SK-N-SH (cell line): ENCODE measurements around the gene CD300E. TPM values are rescaled to one million over a fixed set of nuclear protein-coding genes. Genes with fewer than 3 reads are reported as not detected.

Experiments
- CTCF ChIA-PET: fragments of 300-600, 350-600 bp; formaldehyde crosslinking; extraction: SDS; loops from one replicate; lab custom pipeline; 2021; lab: Yijun Ruan, JAX
- POLR2A ChIA-PET: fragments of 350-600 bp; sonication (Branson Sonifier 250); formaldehyde crosslinking; extraction: SDS; loops from one replicate; lab custom pipeline; 2020; ENCODE audit warnings: antibody characterized with exemption, inconsistent platforms; lab: Yijun Ruan, JAX
- DNase-seq: peaks from one replicate; pipeline ENCODE4 v3.0.0; 2012
- H2AFZ ChIP-seq: fragments of 200-600 bp; sonication (generic); 2 replicates; pipeline ENCODE4 v1.8.1; 2016; ENCODE audit warnings: antibody characterized with exemption, mild to moderate bottlenecking, low read depth
- H3F3A ChIP-seq: fragments of 200-600 bp; sonication (generic); replicated peaks from 2 replicates; pipeline ENCODE3; 2016; ENCODE audit warnings: antibody characterized with exemption, mild to moderate bottlenecking; ENCODE audit not compliant: insufficient read depth
- H3K27ac ChIP-seq, 2 experiments: fragments of 200-500 bp in 1 of 2; fragments of 200-600 bp in 1 of 2; sonication (Bioruptor generic) in 1 of 2; sonication (generic), shearing (Covaris generic) in 1 of 2; 2 replicates each; pipeline versions ENCODE4 v1.5.1 to v1.6.1; 2014 to 2016; ENCODE audit warnings: low read depth in 2 of 2, inconsistent platforms in 1 of 2, low read length in 1 of 2, mild to moderate bottlenecking in 1 of 2, mixed read lengths in 1 of 2
- H3K27me3 ChIP-seq: fragments of 200-600 bp; sonication (generic), shearing (Covaris generic); 2 replicates; pipeline ENCODE4 v1.6.1; 2016; ENCODE audit warnings: mixed run types; ENCODE audit not compliant: insufficient read depth
- H3K36me3 ChIP-seq, 2 experiments: fragments of 200-500 bp in 1 of 2; fragments of 200-600 bp in 1 of 2; sonication (Bioruptor generic) in 1 of 2; sonication (generic) in 1 of 2; replicated peaks in 1 of 2; 2 replicates each; pipeline versions ENCODE3 to v1.5.1; 2014 to 2016; ENCODE audit warnings: low read length in 1 of 2, mild to moderate bottlenecking in 1 of 2; ENCODE audit not compliant: insufficient read depth in 2 of 2, control insufficient read depth in 1 of 2
- H3K4me1 ChIP-seq, 2 experiments: fragments of 200-500 bp in 1 of 2; fragments of 200-600 bp in 1 of 2; sonication (Bioruptor generic) in 1 of 2; sonication (generic), shearing (Covaris generic) in 1 of 2; 2 replicates each; pipeline versions ENCODE4 v1.5.1 to v1.6.1; 2014 to 2016; ENCODE audit warnings: low read depth in 1 of 2, low read length in 1 of 2, mixed run types in 1 of 2; ENCODE audit not compliant: insufficient read depth in 2 of 2, control insufficient read depth in 1 of 2
- H3K4me2 ChIP-seq: fragments of 200-600 bp; sonication (generic), shearing (Covaris generic); 2 replicates; pipeline ENCODE4 v1.6.1; 2017; ENCODE audit warnings: mixed run types
- H3K4me3 ChIP-seq, 2 experiments: fragments of 200-500 bp in 1 of 2; fragments of 200-600 bp in 1 of 2; sonication (Bioruptor generic) in 1 of 2; sonication (generic), shearing (Covaris generic) in 1 of 2; 2 replicates each; pipeline versions ENCODE4 v1.5.1 to v1.8.1; 2014 to 2016; ENCODE audit warnings: low read depth in 2 of 2, inconsistent platforms in 1 of 2, low read length in 1 of 2, mild to moderate bottlenecking in 1 of 2, mixed read lengths in 1 of 2, moderate library complexity in 1 of 2
- H3K79me2 ChIP-seq: fragments of 200-600 bp; sonication (generic); 2 replicates; pipeline ENCODE4 v1.8.1; 2017; ENCODE audit warnings: mild to moderate bottlenecking; ENCODE audit not compliant: insufficient read depth
- H3K9ac ChIP-seq: fragments of 200-600 bp; sonication (generic); 2 replicates; pipeline ENCODE4 v1.6.1; 2017; ENCODE audit warnings: mixed run types
- H3K9me2 ChIP-seq: fragments of 200-600 bp; sonication (generic); 2 replicates; pipeline ENCODE4 v1.6.1; 2017; ENCODE audit warnings: mixed run types
- H3K9me3 ChIP-seq: fragments of 200-600 bp; sonication (generic); 2 replicates; pipeline ENCODE4 v1.6.1; 2017; ENCODE audit warnings: mixed run types, mild to moderate bottlenecking, moderate library complexity
- H4K20me1 ChIP-seq: fragments of 200-600 bp; sonication (generic); 2 replicates; pipeline ENCODE4 v1.6.1; 2017; ENCODE audit warnings: mild to moderate bottlenecking, mixed run types; ENCODE audit not compliant: insufficient read depth
- CHD2 ChIP-seq: fragments of 150-350 bp; IDR thresholded peaks from 2 replicates; pipeline ENCODE4 v1.6.1; 2018; ENCODE audit warnings: low read length; ENCODE audit not compliant: partially characterized antibody
- EZH2phosphoT487 ChIP-seq: fragments of 200-600 bp; sonication (generic); IDR thresholded peaks from 2 replicates; pipeline ENCODE4 v1.6.1; 2017; ENCODE audit warnings: low read depth, mixed run types, mild to moderate bottlenecking, antibody characterized with exemption, moderate library complexity, borderline replicate concordance
- GABPA ChIP-seq: IDR thresholded peaks from 2 replicates; pipeline ENCODE4 v1.4.0; 2012; ENCODE audit warnings: low read depth, mild to moderate bottlenecking
- GATA2 ChIP-seq: sonication (generic); formaldehyde crosslinking; IDR thresholded peaks from 2 replicates; pipeline ENCODE4 v1.5.0; 2020; ENCODE audit warnings: mild to moderate bottlenecking, missing genetic modification reagents
- JUND ChIP-seq: IDR thresholded peaks from 2 replicates; pipeline ENCODE4 v1.4.0; 2012
- MEF2A ChIP-seq: IDR thresholded peaks from 2 replicates; pipeline ENCODE4 v1.4.0; 2012; ENCODE audit warnings: low read depth, borderline replicate concordance
- MXI1 ChIP-seq: IDR thresholded peaks from 2 replicates; pipeline ENCODE4 v1.6.1; 2012; ENCODE audit warnings: mild to moderate bottlenecking, low read depth, low read length, improper control_type of control experiment
- RAD21 ChIP-seq: IDR thresholded peaks from 2 replicates; pipeline ENCODE4 v1.6.1; 2012; ENCODE audit warnings: mild to moderate bottlenecking, low read length
- RCOR1 ChIP-seq: fragments of 150-350 bp; IDR thresholded peaks from 2 replicates; pipeline ENCODE4 v1.6.1; 2017; ENCODE audit warnings: antibody characterized with exemption, low read length
- SIN3A ChIP-seq: IDR thresholded peaks from 2 replicates; pipeline ENCODE4 v1.6.1; 2012; ENCODE audit warnings: low read depth, mild to moderate bottlenecking, low read length, moderate library complexity, borderline replicate concordance
- SMC3 ChIP-seq: IDR thresholded peaks from 2 replicates; pipeline ENCODE4 v1.6.1; 2012; ENCODE audit warnings: low read depth, low read length, improper control_type of control experiment
- TEAD4 ChIP-seq: IDR thresholded peaks from 2 replicates; pipeline ENCODE4 v1.4.0; 2012; ENCODE audit warnings: mild to moderate bottlenecking, borderline replicate concordance; ENCODE audit not compliant: insufficient read depth
- YY1 ChIP-seq: IDR thresholded peaks from 2 replicates; pipeline ENCODE4 v1.4.0; 2012; ENCODE audit warnings: low read depth, mild to moderate bottlenecking
- WGBS: methylation state at CpG from one replicate; pipeline ENCODE4 v1.1.6; 2017; ENCODE audit warnings: low lambda C conversion rate; 5-methylcytosine and 5-hydroxymethylcytosine counted together
- polyA plus RNA-seq, 3 experiments: library from polyadenylated mRNA; depleted of rRNA; stranded (reverse); fragments of >200 nt; gene quantifications; 2 replicates each; pipeline ENCODE4 v1.2.3, GENCODE V29; 2012
- TF ChIP-seq, protein P1 (sequence below): IDR thresholded peaks from 2 replicates; pipeline ENCODE4; 2012
- TF ChIP-seq, protein P2 (sequence below): IDR thresholded peaks from 2 replicates; pipeline ENCODE4 v1.4.0; 2012; ENCODE audit warnings: low read depth
- TF ChIP-seq, protein P3 (sequence below): fragments of 150-350 bp; IDR thresholded peaks from 2 replicates; pipeline ENCODE4 v1.6.1; 2017; ENCODE audit warnings: antibody characterized with exemption, low read length, low read depth, borderline replicate concordance
- TF ChIP-seq, protein P4 (sequence below): IDR thresholded peaks from 2 replicates; pipeline ENCODE4 v1.4.0; 2012; ENCODE audit warnings: low read depth, borderline replicate concordance
- TF ChIP-seq, protein P5 (sequence below): fragments of 200-600 bp; sonication (generic); IDR thresholded peaks from 2 replicates; pipeline ENCODE4 v1.6.1; 2017; ENCODE audit warnings: antibody characterized with exemption, mild to moderate bottlenecking, moderate library complexity
- TF ChIP-seq, protein P6 (sequence below): IDR thresholded peaks from 2 replicates; pipeline ENCODE4 v1.4.0; 2012; ENCODE audit warnings: low read depth, borderline replicate concordance

CD300E gene
- polyA plus RNA-seq, 1 of the 3 experiments (the other 2 are of a cell fraction), result not detected

DNA sequence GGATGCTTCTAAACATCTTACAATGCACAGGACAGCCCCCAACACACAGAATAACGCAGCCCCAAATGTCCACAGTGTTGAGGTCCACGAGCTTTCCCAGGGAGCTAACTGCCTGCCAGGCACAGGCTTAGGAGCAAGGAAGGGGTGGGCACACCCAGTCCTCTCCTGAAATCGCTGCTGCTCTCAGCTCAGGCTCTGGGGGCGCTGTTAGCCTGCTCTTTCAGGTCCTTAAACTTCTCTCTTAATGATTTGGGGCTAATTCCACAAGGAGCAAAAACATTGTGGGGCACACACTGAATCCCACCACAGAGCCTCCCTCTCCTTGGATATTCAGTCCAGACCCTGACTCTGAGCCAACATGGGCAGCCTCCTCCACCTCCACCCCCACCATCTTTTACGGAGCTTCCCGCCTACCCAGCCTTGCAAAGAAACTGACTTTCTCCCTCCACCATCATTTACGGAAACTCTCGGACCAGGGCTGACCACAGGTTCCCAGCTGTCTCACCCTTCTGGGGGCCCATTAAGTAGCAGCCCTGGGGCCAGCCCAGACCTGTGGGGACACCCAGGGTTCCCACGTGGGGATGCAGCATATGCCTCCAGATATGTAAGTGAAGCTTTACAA, 57.3 kb downstream of the CD300E start:
- no peak overlapping the region for H2AFZ ChIP-seq
- CTCF ChIA-PET, result interaction anchor here (0.5 to 3.8 kb wide), 82 partner anchors 11 to 506 kb away, joined by 3 to 104 read pairs (median 4); partner anchors contain the start of genes CD300C, CD300E, CD300LB and CD300LD

DNA sequence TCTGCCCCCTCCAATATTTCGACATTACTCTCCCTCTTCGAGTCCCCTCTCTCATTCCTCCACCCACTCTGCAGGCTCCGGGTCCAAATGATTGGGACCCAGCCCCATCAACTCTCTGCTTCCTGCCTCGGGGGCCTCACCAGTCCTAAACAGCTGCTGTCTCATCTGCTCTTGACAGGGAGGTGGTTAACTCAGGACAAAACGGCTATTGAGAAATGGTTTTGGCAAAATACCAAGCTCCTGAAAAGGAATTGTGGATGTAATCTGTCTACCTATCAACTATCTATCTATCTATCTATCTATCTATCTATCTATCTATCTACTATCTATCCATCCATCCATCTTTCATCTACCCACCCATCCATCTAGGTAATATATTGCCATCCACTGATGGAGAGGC, 58.4 kb downstream of the CD300E start:
- Histone ChIP-seq H3K9me3 (no peaks in the 10 kb centered on the region), H3K4me3 (no peak overlapping the region), H4K20me1 (no peaks in the 10 kb centered on the region), H3K9ac (no peak overlapping the region), H3K4me1 (no peaks in the 10 kb centered on the region), H3K79me2 (no peaks in the 10 kb centered on the region), H3K27ac (no peak overlapping the region), H3K4me2 (no peak overlapping the region), H3K9me2 (no peaks in the 10 kb centered on the region), H3F3A (no peaks in the 10 kb centered on the region), H2AFZ (no peak overlapping the region), H3K36me3 (no peaks in the 10 kb centered on the region), H3K27me3 (no peaks in the 10 kb centered on the region)
- DNase-seq, result no peak
- ChIA-PET CTCF (interaction anchor here (1.0 to 3.8 kb wide), 17 partner anchors 10 to 234 kb away, joined by 3 to 104 read pairs (median 9); partner anchors contain the start of genes CD300E, CD300LB, CD300LD and RAB37), POLR2A (no interaction called here)
- WGBS, result 21% methylated on average over 5 of the region's 5 CpGs
- TF ChIP-seq JUND (no peak), MXI1 (no peak), YY1 (no peak), SIN3A (no peak), GATA2 (CRISPR knock-in tag) (no peak), RCOR1 (no peak), MEF2A (no peak), GABPA (no peak), EZH2phosphoT487 (no peak), CHD2 (no peak)
- TF ChIP-seq, protein P1, sequence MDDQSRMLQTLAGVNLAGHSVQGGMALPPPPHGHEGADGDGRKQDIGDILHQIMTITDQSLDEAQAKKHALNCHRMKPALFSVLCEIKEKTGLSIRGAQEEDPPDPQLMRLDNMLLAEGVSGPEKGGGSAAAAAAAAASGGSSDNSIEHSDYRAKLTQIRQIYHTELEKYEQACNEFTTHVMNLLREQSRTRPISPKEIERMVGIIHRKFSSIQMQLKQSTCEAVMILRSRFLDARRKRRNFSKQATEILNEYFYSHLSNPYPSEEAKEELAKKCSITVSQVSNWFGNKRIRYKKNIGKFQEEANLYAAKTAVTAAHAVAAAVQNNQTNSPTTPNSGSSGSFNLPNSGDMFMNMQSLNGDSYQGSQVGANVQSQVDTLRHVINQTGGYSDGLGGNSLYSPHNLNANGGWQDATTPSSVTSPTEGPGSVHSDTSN, result no peak
- TF ChIP-seq, protein P2, sequence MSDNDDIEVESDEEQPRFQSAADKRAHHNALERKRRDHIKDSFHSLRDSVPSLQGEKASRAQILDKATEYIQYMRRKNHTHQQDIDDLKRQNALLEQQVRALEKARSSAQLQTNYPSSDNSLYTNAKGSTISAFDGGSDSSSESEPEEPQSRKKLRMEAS, result no peak
- TF ChIP-seq, protein P3, sequence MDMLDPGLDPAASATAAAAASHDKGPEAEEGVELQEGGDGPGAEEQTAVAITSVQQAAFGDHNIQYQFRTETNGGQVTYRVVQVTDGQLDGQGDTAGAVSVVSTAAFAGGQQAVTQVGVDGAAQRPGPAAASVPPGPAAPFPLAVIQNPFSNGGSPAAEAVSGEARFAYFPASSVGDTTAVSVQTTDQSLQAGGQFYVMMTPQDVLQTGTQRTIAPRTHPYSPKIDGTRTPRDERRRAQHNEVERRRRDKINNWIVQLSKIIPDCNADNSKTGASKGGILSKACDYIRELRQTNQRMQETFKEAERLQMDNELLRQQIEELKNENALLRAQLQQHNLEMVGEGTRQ, result no peak
- TF ChIP-seq, protein P4, sequence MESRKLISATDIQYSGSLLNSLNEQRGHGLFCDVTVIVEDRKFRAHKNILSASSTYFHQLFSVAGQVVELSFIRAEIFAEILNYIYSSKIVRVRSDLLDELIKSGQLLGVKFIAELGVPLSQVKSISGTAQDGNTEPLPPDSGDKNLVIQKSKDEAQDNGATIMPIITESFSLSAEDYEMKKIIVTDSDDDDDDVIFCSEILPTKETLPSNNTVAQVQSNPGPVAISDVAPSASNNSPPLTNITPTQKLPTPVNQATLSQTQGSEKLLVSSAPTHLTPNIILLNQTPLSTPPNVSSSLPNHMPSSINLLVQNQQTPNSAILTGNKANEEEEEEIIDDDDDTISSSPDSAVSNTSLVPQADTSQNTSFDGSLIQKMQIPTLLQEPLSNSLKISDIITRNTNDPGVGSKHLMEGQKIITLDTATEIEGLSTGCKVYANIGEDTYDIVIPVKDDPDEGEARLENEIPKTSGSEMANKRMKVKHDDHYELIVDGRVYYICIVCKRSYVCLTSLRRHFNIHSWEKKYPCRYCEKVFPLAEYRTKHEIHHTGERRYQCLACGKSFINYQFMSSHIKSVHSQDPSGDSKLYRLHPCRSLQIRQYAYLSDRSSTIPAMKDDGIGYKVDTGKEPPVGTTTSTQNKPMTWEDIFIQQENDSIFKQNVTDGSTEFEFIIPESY, result no peak

More for the DNA sequence above, 57.3 kb downstream of the CD300E start:
- no peak overlapping the region for H3K27ac ChIP-seq
- H4K20me1 ChIP-seq, result no peaks in the 10 kb centered on the region
- no peaks in the 10 kb centered on the region for H3K27me3 ChIP-seq
- H3K4me3 ChIP-seq, result no peak overlapping the region; a peak in 1 of 4 replicates
- POLR2A ChIA-PET, result interaction anchor here (1.4 kb wide), 1 partner anchor 171 kb away, joined by 3 read pairs; the partner anchor contains the start of gene RAB37
- no peaks in the 10 kb centered on the region for H3K36me3 ChIP-seq
- H3K9me2 ChIP-seq, result no peaks in the 10 kb centered on the region
- H3K9ac ChIP-seq, result no peak overlapping the region
- no peaks in the 10 kb centered on the region for H3F3A ChIP-seq
- no peaks in the 10 kb centered on the region for H3K79me2 ChIP-seq
- 20% methylated on average over 9 of the region's 9 CpGs for WGBS
- DNase-seq, result peak; percentile 82
- TF ChIP-seq, protein P5, sequence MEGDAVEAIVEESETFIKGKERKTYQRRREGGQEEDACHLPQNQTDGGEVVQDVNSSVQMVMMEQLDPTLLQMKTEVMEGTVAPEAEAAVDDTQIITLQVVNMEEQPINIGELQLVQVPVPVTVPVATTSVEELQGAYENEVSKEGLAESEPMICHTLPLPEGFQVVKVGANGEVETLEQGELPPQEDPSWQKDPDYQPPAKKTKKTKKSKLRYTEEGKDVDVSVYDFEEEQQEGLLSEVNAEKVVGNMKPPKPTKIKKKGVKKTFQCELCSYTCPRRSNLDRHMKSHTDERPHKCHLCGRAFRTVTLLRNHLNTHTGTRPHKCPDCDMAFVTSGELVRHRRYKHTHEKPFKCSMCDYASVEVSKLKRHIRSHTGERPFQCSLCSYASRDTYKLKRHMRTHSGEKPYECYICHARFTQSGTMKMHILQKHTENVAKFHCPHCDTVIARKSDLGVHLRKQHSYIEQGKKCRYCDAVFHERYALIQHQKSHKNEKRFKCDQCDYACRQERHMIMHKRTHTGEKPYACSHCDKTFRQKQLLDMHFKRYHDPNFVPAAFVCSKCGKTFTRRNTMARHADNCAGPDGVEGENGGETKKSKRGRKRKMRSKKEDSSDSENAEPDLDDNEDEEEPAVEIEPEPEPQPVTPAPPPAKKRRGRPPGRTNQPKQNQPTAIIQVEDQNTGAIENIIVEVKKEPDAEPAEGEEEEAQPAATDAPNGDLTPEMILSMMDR, result peak; percentile 22
- TF ChIP-seq, protein P6, sequence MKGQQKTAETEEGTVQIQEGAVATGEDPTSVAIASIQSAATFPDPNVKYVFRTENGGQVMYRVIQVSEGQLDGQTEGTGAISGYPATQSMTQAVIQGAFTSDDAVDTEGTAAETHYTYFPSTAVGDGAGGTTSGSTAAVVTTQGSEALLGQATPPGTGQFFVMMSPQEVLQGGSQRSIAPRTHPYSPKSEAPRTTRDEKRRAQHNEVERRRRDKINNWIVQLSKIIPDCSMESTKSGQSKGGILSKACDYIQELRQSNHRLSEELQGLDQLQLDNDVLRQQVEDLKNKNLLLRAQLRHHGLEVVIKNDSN, result no peak
- no peak for TF ChIP-seq MXI1
- TF ChIP-seq SIN3A, result no peak
- peak; percentile 74 for TF ChIP-seq RAD21
- no peak for TF ChIP-seq TEAD4
- peak; percentile 31; the same call in 1 of the 2 replicates for TF ChIP-seq SMC3
- H3K4me2 ChIP-seq, result no peak overlapping the region
- H3K9me3 ChIP-seq, result no peaks in the 10 kb centered on the region
- no peaks in the 10 kb centered on the region for H3K4me1 ChIP-seq
